Left colon (tissue), 2 donors: Measurements from ENCODE around the gene PLA2R1. TPM values are rescaled to one million over a fixed set of nuclear protein-coding genes. Genes with fewer than 3 reads are reported as not detected.

Experiments
- ATAC-seq: fragments of 200-7000 bp; cut with Tn5 transposase; one replicate; pipeline ENCODE4 v1.9.1; 2020; ENCODE audit warnings: mild to moderate bottlenecking, moderate library complexity
- DNase-seq, 2 donors: peaks; one replicate each; pipeline ENCODE4 v3.0.0-alpha.2; 2020
- intact Hi-C, 2 donors: fragments of 100-400 bp; cut with DNase I in 1 of 2; cut with micrococcal nuclease in 1 of 2; formaldehyde crosslinking; loops; one replicate each; pipeline versions ENCODE4 v1.11.2 to v1.14.0; 2022; cut with DNase I, micrococcal nuclease
- total RNA-seq, 2 donors: library from RNA; stranded (reverse); fragmentation: NEBNext Ultra II Directional; extraction: Animal tissue kit (Norgen Biotek cat#: 25700); gene quantifications; one replicate each; pipeline ENCODE4 v1.2.1, GENCODE V29; 2021
- donor health status: DM: no; HTN: no; CAD: no.
- donor health status: DM: yes; HTN: yes; CAD: no.

PLA2R1 gene
- total RNA-seq, 2 donors from 2014 or later, result 6.8 to 11.4 TPM

- ATAC-seq (no peak), DNase-seq (no peak)
- intact Hi-C loops, result no loop called here
Observed at GRCh38 chr2:159961037-159961436, 101.4 kb downstream of the PLA2R1 start.

DNA sequence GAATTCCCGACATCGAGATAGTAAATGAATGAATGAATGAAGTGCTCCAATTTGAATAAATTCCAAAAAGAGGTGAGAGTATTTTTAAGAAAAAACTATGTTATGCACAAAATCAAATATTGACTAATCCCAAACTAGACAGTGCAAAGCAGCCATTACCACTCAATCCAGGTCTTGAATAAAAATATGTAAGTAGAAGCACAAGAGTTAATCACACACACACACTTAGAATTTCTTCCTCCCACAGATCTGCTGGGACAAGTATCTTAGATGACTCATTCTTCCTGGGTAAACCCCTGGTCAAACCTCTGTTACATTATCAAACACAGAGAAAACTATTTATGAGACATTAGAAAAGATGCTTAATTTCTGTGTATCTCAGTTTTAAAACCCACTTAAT, 102.0 kb downstream of the PLA2R1 start:
- DNase-seq, result no peak
- no peak for ATAC-seq
- intact Hi-C loops, result no loop called here

- ATAC-seq, result no peak
- intact Hi-C loops, result no loop called here
Observed at GRCh38 chr2:159959136-159959535, 103.3 kb downstream of the PLA2R1 start.

GRCh38 chr2:159953136-159953823, 109.1 kb downstream of the PLA2R1 start:
- intact Hi-C loops, result no loop called here
- DNase-seq (no peak), ATAC-seq (no peak)

More at GRCh38 chr2:159959136-159959535, 103.3 kb downstream of the PLA2R1 start:
- DNase-seq, result no peak

- intact Hi-C loops, result no loop called here
- no peak for ATAC-seq
- DNase-seq, result no peak
Observed at GRCh38 chr2:159946326-159946999, 116.0 kb downstream of the PLA2R1 start.

DNA sequence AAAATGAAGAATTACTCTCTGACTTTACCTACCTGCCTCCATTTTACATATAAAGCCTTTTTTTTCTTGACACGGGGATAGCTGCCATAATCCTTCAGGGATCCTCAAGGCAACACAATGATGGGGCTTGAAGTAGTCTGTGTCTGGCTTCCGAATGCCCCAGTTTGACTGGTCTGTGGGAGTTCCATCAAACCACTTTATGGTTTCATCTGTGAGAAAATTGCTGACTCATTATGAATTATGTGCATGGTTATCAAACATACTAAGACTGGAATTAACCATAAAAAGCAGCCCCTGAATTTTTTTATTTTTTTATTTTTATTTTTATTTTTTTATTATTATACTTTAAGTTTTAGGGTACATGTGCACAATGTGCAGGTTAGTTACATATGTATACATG, 117.5 kb downstream of the PLA2R1 start:
- ATAC-seq, result no peak
- no peak for DNase-seq
- intact Hi-C loops, result no loop called here

GRCh38 chr2:159942146-159942545, 120.3 kb downstream of the PLA2R1 start:
- ATAC-seq (no peak), DNase-seq (no peak)
- intact Hi-C loops, result no loop called here

- ATAC-seq (no peak), DNase-seq (no peak)
- intact Hi-C loops, result no loop called here
Observed at GRCh38 chr2:159941729-159942128, 120.7 kb downstream of the PLA2R1 start.

- DNase-seq (no peak), ATAC-seq (no peak)
- intact Hi-C loops, result no loop called here
Observed at GRCh38 chr2:159939946-159940345, 122.5 kb downstream of the PLA2R1 start.

- no peak for DNase-seq
- intact Hi-C loops, result no loop called here
- ATAC-seq, result no peak
Observed at GRCh38 chr2:159938395-159938794, 124.0 kb downstream of the PLA2R1 start.

DNA sequence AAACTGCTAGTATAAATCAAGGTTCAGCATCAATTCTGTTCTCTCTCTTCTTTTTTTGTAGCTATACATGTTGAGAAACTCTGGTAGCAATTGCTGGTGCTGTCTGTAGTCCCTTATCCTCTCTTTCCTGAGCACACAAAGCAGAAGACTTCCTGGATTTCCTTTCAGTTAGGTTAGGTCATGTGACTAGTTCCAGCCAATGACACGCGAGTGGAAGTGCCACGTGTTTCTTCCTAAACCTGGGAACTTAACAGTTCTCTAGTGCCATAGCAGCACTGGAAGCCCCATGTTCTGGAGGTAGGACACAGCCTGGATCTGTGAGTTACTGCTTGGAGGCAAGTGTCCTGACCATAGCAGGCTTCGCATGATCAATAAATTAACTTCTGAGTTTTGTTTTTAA, 125.9 kb downstream of the PLA2R1 start:
- intact Hi-C loops, result no loop called here
- ATAC-seq, result no peak

GRCh38 chr2:159933727-159934049, 128.7 kb downstream of the PLA2R1 start:
- no peak for DNase-seq
- ATAC-seq, result no peak
- intact Hi-C loops, result no loop called here

More for the DNA sequence above, 125.9 kb downstream of the PLA2R1 start:
- no peak for DNase-seq

GRCh38 chr2:159933040-159933726, 129.2 kb downstream of the PLA2R1 start:
- intact Hi-C loops, result no loop called here
- no peak for ATAC-seq
- no peak for DNase-seq

- intact Hi-C loops, result no loop called here
- ATAC-seq, result no peak
- DNase-seq, result no peak
Observed at GRCh38 chr2:159926695-159927094, 135.7 kb downstream of the PLA2R1 start.

DNA sequence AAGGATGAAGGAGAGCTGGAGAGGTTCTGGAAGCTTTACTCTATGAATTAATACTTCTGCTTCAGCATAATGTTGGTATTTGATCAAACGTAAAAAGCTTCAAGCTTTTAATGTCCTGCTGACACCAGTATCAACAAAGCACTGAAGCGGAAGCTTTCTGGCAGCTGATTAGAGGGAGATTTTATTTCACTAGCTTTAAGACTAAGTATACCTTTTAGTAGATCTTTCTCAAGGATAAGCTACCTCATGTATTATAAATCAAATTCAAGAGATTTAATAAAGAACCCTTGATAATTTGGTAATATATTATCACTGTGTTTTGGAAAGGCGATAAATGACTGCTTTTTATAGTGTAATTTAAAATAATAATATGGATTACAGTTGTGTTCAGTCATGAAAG, 136.4 kb downstream of the PLA2R1 start:
- DNase-seq, result no peak
- no peak for ATAC-seq
- intact Hi-C loops, result no loop called here

DNA sequence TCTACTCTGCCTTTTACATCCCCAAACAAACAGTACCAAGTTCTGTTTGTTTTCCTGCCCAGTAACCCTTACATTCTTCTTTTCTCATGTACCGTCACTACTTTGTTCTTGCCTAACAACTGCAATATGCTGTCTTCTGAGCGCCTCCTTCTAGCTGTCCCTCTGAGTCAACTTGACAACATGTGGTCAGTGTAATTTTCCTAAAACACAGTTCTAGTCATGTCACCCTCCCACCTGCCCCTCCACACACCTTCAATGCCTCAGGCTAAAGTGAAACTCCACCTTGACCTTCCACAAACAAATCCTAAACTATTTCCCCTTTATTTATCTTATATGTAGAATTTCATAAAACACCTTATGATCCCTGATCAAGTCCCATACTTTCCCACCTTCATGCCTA, 139.9 kb downstream of the PLA2R1 start:
- intact Hi-C loops, result no loop called here
- ATAC-seq (no peak), DNase-seq (no peak)

- DNase-seq (peak; percentile 67 to 90), ATAC-seq (peak; percentile 98)
- intact Hi-C loops, result no loop called here
Observed at GRCh38 chr2:159921752-159922404, 140.5 kb downstream of the PLA2R1 start.

GRCh38 chr2:159916511-159916910, 145.9 kb downstream of the PLA2R1 start:
- no peak for ATAC-seq
- no peak for DNase-seq
- intact Hi-C loops, result no loop called here

DNA sequence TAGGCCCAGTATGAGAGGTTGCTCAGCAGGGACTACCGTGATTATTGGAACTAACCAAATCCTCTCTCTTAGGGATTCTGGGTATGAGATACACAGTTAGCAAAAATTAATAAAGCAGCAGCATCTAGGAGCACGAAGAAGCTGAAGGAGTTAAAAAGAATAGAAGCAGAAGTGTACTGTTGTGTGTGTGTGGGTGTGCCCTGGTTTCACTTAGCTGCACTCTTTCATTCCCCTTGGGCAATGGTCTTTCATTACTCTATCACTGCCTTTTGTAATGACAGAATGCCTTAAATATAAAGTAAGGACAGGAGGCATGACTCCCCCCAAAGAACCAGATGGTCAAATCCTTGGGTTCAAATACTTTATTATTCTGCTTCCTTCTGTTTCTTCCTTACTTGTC, 148.5 kb downstream of the PLA2R1 start:
- intact Hi-C loops, result no loop called here
- ATAC-seq (no peak), DNase-seq (no peak)

DNA sequence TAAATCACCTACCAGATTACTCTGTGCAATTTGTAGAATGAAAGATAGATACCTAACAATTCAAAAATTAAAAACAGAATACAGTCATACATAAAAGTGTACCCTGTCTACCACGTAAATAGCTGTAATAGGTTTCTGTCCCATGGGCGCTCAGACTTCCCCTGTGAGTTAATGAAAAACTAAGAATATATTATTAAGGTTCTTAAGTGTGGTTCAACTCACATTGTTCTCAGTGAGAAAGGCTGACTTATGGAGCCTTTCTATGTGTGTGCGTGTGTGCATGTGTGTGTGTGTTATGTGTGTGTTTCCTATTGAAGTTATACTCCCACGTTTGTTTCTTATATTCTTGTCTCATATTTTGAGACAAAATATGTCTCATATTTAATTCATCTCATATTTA, 149.8 kb downstream of the PLA2R1 start:
- DNase-seq (no peak), ATAC-seq (no peak)
- intact Hi-C loops, result no loop called here
